GM10847 (cell line): ENCODE data around the gene PNMA8C.

Experiments used
- POLR2A ChIP-seq: IDR thresholded peaks from 2 replicates; pipeline ENCODE4 v1.6.1; 2011; ENCODE audit not compliant: insufficient read length; ENCODE audit errors: extremely low read depth

The PNMA8C gene

DNA sequence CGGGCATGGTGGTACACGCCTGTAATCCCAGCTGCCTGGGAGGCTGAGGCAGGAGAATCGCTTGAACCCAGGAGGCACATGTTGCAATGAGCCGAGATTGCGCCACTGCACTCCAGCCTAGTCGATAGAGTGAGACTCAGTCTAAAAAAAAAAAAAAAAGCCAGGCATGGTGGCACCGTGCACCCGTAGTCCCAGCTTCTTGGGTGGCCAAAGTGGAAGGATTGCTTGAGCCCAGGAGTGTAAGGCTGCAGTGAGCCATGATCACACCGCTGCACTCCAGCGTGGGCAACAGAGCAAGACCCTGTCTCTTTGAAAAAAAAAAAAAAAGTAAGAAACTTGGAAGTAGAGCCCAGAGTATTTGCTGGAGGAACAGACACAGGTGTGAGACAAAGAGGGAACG is 43.1 kb downstream of the PNMA8C start:
- TF ChIP-seq POLR2A, result no peak

DNA sequence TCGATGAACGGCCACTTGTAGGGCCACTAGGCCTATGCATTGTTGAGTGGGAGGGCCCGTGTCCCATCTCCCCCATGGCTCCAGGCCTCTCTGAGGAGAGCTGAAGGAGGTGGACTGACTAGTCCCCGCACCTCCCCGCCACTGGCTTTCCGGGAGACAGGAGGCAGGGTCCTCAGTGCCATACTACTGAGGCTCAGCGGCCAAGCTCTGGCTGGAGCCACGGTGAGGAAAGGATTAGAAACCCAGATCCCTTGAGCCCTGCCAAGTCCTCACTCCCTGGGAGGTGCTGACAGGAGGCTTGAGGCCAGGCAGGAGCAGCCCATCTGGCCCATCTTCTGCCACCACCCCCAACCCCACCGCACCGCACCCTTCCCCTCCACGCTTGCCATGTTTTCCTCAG is 44.3 kb downstream of the PNMA8C start:
- TF ChIP-seq POLR2A, result no peak

DNA sequence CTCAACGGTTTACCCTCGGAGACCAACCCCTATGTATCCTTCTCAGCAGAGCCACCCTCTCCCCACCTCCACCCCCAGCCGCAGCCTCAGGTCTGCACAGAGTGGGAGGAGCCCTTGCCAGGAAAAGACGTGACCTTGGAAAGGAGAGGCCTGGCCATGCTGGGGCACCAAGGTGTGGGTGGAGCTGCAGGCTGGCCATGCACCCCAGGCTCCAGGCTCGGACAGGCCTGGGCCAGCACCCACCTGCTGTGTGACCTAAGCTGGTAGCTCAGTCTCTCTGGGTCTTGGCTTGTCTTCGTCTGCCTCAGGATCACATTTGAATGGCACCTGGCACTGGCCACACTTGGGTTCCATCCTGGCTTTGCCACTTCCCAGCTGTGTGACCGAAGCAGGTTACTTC is 44.9 kb downstream of the PNMA8C start:
- TF ChIP-seq POLR2A, result no peak

DNA sequence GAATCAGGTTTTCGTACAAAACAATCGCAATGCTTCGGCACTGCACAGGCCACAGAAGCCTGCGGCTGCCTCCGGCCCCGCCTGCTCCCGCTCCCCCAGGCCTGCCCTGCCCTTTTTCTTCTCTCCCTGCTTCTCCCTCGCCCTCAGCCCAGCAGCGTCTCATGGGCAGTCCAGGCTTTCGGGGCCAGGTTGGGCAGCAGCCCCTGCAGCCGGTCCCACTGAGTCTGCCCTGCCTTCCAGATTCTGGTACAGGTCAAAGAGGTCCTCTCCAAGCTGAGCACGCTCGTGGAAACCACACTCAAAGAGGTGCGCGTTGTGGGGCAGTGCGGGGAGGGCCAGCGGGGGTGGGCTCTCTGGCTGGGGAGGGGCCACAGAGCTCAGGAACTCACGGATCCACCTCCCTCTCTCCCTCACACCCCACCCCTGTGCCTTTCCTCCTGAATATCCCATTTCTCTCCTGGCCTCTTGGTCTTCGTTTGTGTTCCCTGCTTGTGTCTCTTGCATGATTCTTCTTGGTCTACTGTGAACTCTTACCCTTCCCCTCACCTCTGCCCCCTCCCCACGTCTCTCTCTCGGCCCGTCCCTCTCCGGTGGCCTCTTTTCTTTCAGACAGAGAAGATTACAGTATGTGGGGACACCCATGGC is 45.4 kb downstream of the PNMA8C start:
- TF ChIP-seq POLR2A, result no peak

DNA sequence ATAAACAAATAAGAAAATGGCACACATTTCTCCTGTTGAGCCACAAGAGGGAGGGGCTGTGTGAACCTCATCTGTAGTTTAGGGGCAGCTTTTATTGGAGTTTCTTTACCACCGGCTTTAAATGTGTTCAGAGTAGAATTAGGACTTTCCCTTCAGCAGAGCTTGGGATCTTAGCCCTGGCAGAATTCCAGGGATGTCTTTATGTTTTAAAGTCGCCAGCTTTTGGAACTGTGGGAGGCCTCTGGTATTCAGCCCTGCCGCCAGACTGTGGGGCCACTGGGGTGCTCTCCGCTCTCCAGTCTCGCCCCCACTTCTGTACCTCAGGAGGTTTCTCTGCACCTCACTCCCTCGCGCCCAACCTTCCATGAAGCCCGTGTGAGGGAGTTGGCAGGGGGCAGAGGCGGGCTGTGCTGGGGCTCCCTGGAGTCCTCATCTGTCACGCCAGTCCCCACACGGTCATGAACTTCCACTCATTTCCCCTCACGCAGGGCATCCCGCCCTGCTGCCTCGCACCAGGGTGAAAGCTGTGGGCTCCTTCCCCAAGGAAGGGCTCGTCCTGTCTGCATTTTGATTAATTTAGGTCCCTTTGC is 46.9 kb downstream of the PNMA8C start:
- no peak for TF ChIP-seq POLR2A

DNA sequence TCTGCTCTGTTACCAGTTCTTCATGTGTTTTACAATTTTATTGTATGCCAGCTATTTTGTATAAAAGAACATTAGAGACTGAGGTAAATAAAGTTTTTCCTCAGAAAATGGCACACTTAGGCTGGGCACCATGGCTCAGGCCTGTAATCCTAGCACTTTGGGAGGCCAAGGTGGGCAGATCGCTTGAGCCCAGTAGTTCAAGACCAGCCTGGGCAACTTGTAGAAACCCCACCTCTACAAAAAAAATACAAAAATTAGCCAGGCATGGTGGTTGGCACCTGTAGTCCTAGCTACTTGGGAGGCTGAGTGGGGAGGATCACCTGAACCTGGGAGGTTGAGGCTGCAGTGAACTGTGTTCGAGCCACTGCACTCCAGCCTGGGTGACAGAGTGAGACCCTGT is 47.4 kb downstream of the PNMA8C start:
- no peak for TF ChIP-seq POLR2A

DNA sequence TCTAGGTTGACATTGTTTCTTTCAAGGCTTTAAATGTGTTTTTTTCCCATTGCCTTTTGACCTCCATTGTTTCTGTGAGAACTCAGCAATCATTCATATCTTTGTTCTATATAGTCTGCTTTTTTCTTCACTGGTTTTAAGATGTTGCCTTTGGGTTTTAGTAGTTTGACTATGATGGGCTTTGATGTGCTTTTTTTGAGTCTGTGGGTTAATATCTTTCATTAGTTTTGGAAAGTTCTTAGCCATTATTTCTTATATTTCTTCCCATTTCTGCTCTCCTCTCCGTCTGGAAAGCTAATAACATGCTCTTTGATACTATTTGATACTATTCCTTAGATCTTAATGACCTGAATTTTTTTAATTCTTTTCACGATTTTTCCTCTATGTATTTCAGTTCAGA is 48.0 kb downstream of the PNMA8C start:
- no peak for TF ChIP-seq POLR2A

DNA sequence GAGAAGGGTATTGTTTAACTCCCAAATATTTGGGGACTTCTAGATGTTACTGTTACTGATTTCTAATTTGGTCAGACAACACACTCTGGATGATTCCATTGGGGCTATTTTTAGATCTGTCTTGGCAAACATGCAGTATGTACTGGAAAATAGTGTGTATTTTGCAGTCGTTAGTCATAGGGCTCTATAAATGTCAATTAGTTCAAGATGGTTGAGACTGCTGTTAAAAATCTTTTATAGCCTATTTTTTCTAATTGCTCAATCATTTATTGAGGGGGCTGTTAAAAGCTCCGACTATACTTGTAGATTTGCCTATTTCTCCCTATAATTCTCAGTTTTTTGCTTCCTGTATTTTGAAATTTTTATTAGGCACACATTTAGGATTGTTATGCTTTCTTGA is 50.5 kb downstream of the PNMA8C start:
- no peak for TF ChIP-seq POLR2A

DNA sequence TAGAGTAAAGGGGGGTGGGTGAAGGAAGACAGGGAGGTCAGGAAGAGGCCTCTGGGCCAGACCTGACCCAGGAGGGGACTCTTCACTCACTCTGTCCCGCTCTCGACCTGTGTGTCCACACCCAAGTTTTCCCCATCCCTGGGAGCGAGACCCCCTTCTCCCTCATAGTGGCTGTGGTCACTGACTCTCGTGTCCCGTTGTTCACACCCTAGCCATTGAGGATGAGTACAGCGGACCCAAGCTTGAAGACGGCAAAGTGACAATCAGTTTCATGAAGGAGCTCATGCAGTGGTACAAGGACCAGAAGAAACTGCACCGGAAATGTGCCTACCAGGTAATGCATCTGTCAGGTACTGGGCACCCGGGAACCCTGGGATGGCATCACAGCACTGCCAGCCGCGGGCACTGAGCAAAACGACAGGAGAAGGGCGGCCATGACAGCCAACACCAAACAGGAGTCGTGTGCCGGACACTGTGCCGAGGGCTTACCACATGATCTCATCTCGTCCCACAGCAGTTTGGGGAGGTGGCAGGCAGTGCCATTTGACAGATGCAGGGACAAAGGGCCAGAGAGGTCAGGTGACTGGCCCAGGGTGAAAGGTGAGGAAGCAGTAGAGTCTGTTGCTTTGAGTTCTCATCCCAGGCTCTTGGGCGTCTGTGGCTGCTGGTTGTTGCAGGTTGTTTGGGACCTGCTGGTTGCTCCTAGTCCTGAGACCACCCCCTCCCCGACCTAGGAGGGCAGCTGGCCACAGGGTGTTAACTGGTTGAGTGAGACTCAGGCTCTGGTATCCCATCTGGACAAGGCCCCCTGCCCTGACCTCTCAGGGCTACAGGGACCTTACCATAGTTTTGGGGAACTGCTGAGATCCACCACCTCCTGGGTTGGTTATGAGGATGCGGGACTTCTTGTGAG is 52.2 kb downstream of the PNMA8C start:
- TF ChIP-seq POLR2A, result no peak
